H1 (cell line): Measurements from ENCODE around the gene P3H4. TPM values are rescaled to one million over a fixed set of nuclear protein-coding genes. Genes with fewer than 3 reads are reported as not detected.

ENCODE experiments used
- CTCF ChIA-PET: fragments of 300-600 bp; sonication (Branson Sonifier 250); formaldehyde crosslinking; loops from one replicate; lab custom pipeline; 2021; ENCODE audit not compliant: partially characterized antibody; lab: Charles Lee
- POLR2A ChIA-PET: fragments of 300-600 bp; sonication (Branson Sonifier 250); formaldehyde crosslinking; loops from one replicate; lab custom pipeline; 2021; ENCODE audit warnings: inconsistent platforms; ENCODE audit not compliant: partially characterized antibody; lab: Charles Lee
- DNase-seq, 2 experiments: peaks; one replicate each; pipeline versions ENCODE4 v3.0.0 to v3.0.0-alpha.2; 2010 to 2022; ENCODE audit warnings: low spot score in 2 of 2, low read depth in 1 of 2, mixed read lengths in 1 of 2
- FAIRE-seq: peaks from 2 replicates; lab custom pipeline; 2011; peaks lifted over from hg19 to GRCh38; lab: Jason Lieb, UNC
- H2AFZ ChIP-seq: 2 replicates; pipeline ENCODE4 v1.8.1; 2012; ENCODE audit warnings: low read length, inconsistent platforms
- H2AK5ac ChIP-seq: 2 replicates; pipeline ENCODE4 v1.6.1; 2013; ENCODE audit warnings: low read depth, low read length
- H2BK120ac ChIP-seq: replicated peaks from 2 replicates; pipeline ENCODE3; 2013; ENCODE audit warnings: low read depth, low read length, inconsistent platforms
- H2BK12ac ChIP-seq: 2 replicates; pipeline ENCODE4 v1.6.1; 2013; ENCODE audit warnings: low read depth, low read length
- H2BK15ac ChIP-seq: 2 replicates; pipeline ENCODE4 v1.6.1; 2013; ENCODE audit warnings: low read length
- H2BK20ac ChIP-seq: 2 replicates; pipeline ENCODE4 v1.6.1; 2013; ENCODE audit warnings: low read length
- H2BK5ac ChIP-seq: 2 replicates; pipeline ENCODE4 v1.6.1; 2013; ENCODE audit warnings: low read depth, low read length
- H3K14ac ChIP-seq: 2 replicates; pipeline ENCODE4 v1.6.1; 2013; ENCODE audit warnings: inconsistent platforms; ENCODE audit not compliant: insufficient read length
- H3K18ac ChIP-seq: 2 replicates; pipeline ENCODE4 v1.6.1; 2013; ENCODE audit warnings: low read length; ENCODE audit errors: extremely low read depth
- H3K23ac ChIP-seq: 2 replicates; pipeline ENCODE4 v1.6.1; 2013; ENCODE audit warnings: inconsistent platforms; ENCODE audit not compliant: insufficient read length
- H3K23me2 ChIP-seq: 2 replicates; pipeline ENCODE4 v1.6.1; 2013; ENCODE audit warnings: low read depth, low read length
- H3K27ac ChIP-seq: 2 replicates; pipeline ENCODE4 v1.6.1; 2011; ENCODE audit warnings: low read depth, low read length, inconsistent platforms
- H3K27me3 ChIP-seq, 4 experiments: replicated peaks in 1 of 4; 1 replicate in 1 of 4; 2 replicates in 3 of 4; pipeline versions ENCODE4 v1.6.1 to v1.8.1; 2011 to 2013; ENCODE audit warnings: low read length in 3 of 4, mild to moderate bottlenecking in 3 of 4, inconsistent platforms in 2 of 4, mixed read lengths in 2 of 4, moderate library complexity in 1 of 4; ENCODE audit not compliant: control insufficient read depth in 3 of 4, insufficient read depth in 3 of 4; ENCODE audit errors: extremely low read depth in 1 of 4
- H3K36me3 ChIP-seq, 4 experiments: 2 replicates each; pipeline versions ENCODE4 v1.6.1 to v1.8.1; 2011 to 2013; ENCODE audit warnings: mild to moderate bottlenecking in 4 of 4, low read length in 3 of 4, moderate library complexity in 2 of 4, control low read depth in 1 of 4, inconsistent platforms in 1 of 4; ENCODE audit not compliant: insufficient read depth in 4 of 4, control insufficient read depth in 2 of 4
- H3K4ac ChIP-seq: replicated peaks from 2 replicates; pipeline ENCODE3; 2013; ENCODE audit warnings: low read length, low read depth, mixed read lengths, inconsistent platforms; ENCODE audit not compliant: insufficient read length
- H3K4me1 ChIP-seq, 4 experiments: replicated peaks in 1 of 4; 1 replicate in 1 of 4; 2 replicates in 3 of 4; pipeline versions ENCODE4 v1.6.1 to v1.8.1; 2011 to 2013; ENCODE audit warnings: low read length in 3 of 4, inconsistent platforms in 2 of 4, mixed read lengths in 1 of 4; ENCODE audit not compliant: insufficient read depth in 4 of 4, control insufficient read depth in 3 of 4
- H3K4me2 ChIP-seq, 2 experiments: 2 replicates each; pipeline versions ENCODE4 v1.6.1 to v1.8.1; 2011 to 2013; ENCODE audit warnings: low read depth in 2 of 2, low read length in 2 of 2, control low read depth in 1 of 2, inconsistent platforms in 1 of 2, mild to moderate bottlenecking in 1 of 2; ENCODE audit not compliant: insufficient read depth in 1 of 2
- H3K4me3 ChIP-seq, 4 experiments: fragments of 200-600, 300-600 bp in 1 of 4; sonication (generic), shearing (Covaris generic), sonication (Bioruptor Twin) in 1 of 4; 2 replicates each; pipeline versions ENCODE4 v1.5.1 to v1.8.1; 2011 to 2016; ENCODE audit warnings: low read length in 4 of 4, low read depth in 3 of 4, control low read depth in 2 of 4, inconsistent platforms in 2 of 4, mild to moderate bottlenecking in 2 of 4, mixed read lengths in 1 of 4, moderate library complexity in 1 of 4; ENCODE audit not compliant: insufficient read depth in 2 of 4; ENCODE audit errors: extremely low read depth in 1 of 4
- H3K56ac ChIP-seq: replicated peaks from 2 replicates; pipeline ENCODE3; 2013; ENCODE audit warnings: low read depth, mild to moderate bottlenecking, mixed read lengths, low read length, inconsistent platforms; ENCODE audit not compliant: insufficient read length
- H3K79me1 ChIP-seq: 2 replicates; pipeline ENCODE4 v1.6.1; 2013; ENCODE audit warnings: low read depth, low read length, control low read depth
- H3K79me2 ChIP-seq, 2 experiments: 2 replicates each; pipeline versions ENCODE4 v1.6.1 to v1.8.1; 2012 to 2013; ENCODE audit warnings: low read length in 2 of 2, mild to moderate bottlenecking in 2 of 2, inconsistent platforms in 1 of 2; ENCODE audit not compliant: insufficient read depth in 2 of 2, control insufficient read depth in 1 of 2
- H3K9ac ChIP-seq, 4 experiments: replicated peaks in 1 of 4; 1 replicate in 1 of 4; 2 replicates in 3 of 4; pipeline versions ENCODE4 v1.6.1 to v1.8.1; 2011 to 2013; ENCODE audit warnings: low read depth in 3 of 4, low read length in 3 of 4, control low read depth in 2 of 4, mild to moderate bottlenecking in 2 of 4, moderate library complexity in 2 of 4, inconsistent platforms in 1 of 4; ENCODE audit errors: extremely low read depth in 1 of 4
- H3K9me3 ChIP-seq, 2 experiments: 2 replicates each; pipeline versions ENCODE4 v1.6.1 to v1.8.1; 2012 to 2013; ENCODE audit warnings: mild to moderate bottlenecking in 2 of 2, moderate library complexity in 2 of 2, control low read depth in 1 of 2, inconsistent platforms in 1 of 2, low read depth in 1 of 2, low read length in 1 of 2, mixed read lengths in 1 of 2; ENCODE audit not compliant: insufficient read depth in 2 of 2
- H4K20me1 ChIP-seq, 2 experiments: replicated peaks in 1 of 2; 2 replicates each; pipeline versions ENCODE3 to v1.8.1; 2011 to 2013; ENCODE audit warnings: inconsistent platforms in 2 of 2, low read length in 2 of 2, mild to moderate bottlenecking in 1 of 2; ENCODE audit not compliant: insufficient read depth in 2 of 2, control insufficient read depth in 1 of 2
- H4K5ac ChIP-seq: 2 replicates; pipeline ENCODE4 v1.6.1; 2013; ENCODE audit warnings: low read length, low read depth, mixed read lengths, inconsistent platforms; ENCODE audit not compliant: insufficient read length
- H4K8ac ChIP-seq: 2 replicates; pipeline ENCODE4 v1.8.0; 2013; ENCODE audit warnings: mild to moderate bottlenecking, moderate library complexity, low read length, inconsistent platforms; ENCODE audit not compliant: insufficient read depth; ENCODE audit errors: extremely low read depth
- H4K91ac ChIP-seq: replicated peaks from 2 replicates; pipeline ENCODE3; 2013; ENCODE audit warnings: low read length, mixed read lengths, inconsistent platforms; ENCODE audit not compliant: insufficient read length
- ASH2L ChIP-seq: fragments of 200-600, 300-600 bp; sonication (generic); IDR thresholded peaks from one replicate; pipeline ENCODE4 v1.7.1; 2017; ENCODE audit warnings: low read length
- EGR1 ChIP-seq: IDR thresholded peaks from 2 replicates; pipeline ENCODE4 v1.6.1; 2011; ENCODE audit warnings: low read depth, low read length, borderline replicate concordance
- EP300 ChIP-seq, 2 experiments: IDR thresholded peaks; 1 replicate in 1 of 2; 2 replicates in 1 of 2; pipeline ENCODE4 v1.6.1; 2011 to 2012; ENCODE audit warnings: low read depth in 2 of 2, low read length in 2 of 2, mild to moderate bottlenecking in 2 of 2, borderline replicate concordance in 1 of 2, inconsistent platforms in 1 of 2, moderate library complexity in 1 of 2
- FOSL1 ChIP-seq: IDR thresholded peaks from 2 replicates; pipeline ENCODE4 v1.6.1; 2011; ENCODE audit warnings: mild to moderate bottlenecking, low read depth, low read length, moderate library complexity; ENCODE audit not compliant: insufficient read depth
- GABPA ChIP-seq: IDR thresholded peaks from 2 replicates; pipeline ENCODE4 v1.6.1; 2011; ENCODE audit warnings: mild to moderate bottlenecking, low read length, moderate library complexity, borderline replicate concordance; ENCODE audit not compliant: insufficient read depth
- RBBP5 ChIP-seq: IDR thresholded peaks from 2 replicates; pipeline ENCODE4 v1.7.1; 2012; ENCODE audit warnings: low read depth, mild to moderate bottlenecking, inconsistent platforms, low read length, moderate library complexity, borderline replicate concordance
- SP1 ChIP-seq: IDR thresholded peaks from 2 replicates; pipeline ENCODE4 v1.6.1; 2011; ENCODE audit warnings: low read depth, low read length
- SP4 ChIP-seq: IDR thresholded peaks from 2 replicates; pipeline ENCODE4 v1.6.1; 2012; ENCODE audit warnings: low read length, inconsistent platforms
- TAF7 ChIP-seq: optimal IDR thresholded peaks from 2 replicates; pipeline ENCODE3; 2011; ENCODE audit warnings: low read depth, mild to moderate bottlenecking, inconsistent platforms, low read length, moderate library complexity, borderline replicate concordance
- WGBS, 2 experiments: shearing (Covaris generic) in 1 of 2; methylation state at CpG; one replicate each; pipeline versions ENCODE4 v1.1.6 to v1.1.7; 2013 to 2015; ENCODE audit warnings: low lambda C conversion rate in 2 of 2, mixed read lengths in 2 of 2, inconsistent platforms in 1 of 2, low coverage in 1 of 2, missing lambda C conversion rate in 1 of 2; ENCODE audit not compliant: insufficient replicate concordance in 2 of 2, insufficient coverage in 1 of 2, insufficient read length in 1 of 2; ENCODE audit errors: extremely low coverage in 1 of 2, missing lambda C conversion rate in 1 of 2; 5-methylcytosine and 5-hydroxymethylcytosine counted together
- polyA plus RNA-seq, 7 experiments: library from polyadenylated mRNA; depleted of rRNA in 3 of 7; stranded (reverse) in 5 of 7; unstranded in 2 of 7; fragments of >200 nt in 5 of 7; fragments of 200-250 nt in 2 of 7; gene quantifications; 1 replicate in 5 of 7; 2 replicates in 1 of 7; 4 replicates in 1 of 7; pipeline versions ENCODE4 v1.2.1 to v1.2.3, GENCODE V29; 2011 to 2013; ENCODE audit warnings: missing spikeins in 2 of 7, mixed read lengths in 2 of 7
- total RNA-seq: library from RNA; stranded (reverse); fragmentation: NEBNext Ultra II Directional; extraction: Animal tissue kit (Norgen Biotek cat#: 25700); gene quantifications from 2 replicates; pipeline ENCODE4 v1.2.1, GENCODE V29; 2021
- TF ChIP-seq, protein P1 (sequence below): IDR thresholded peaks from 2 replicates; pipeline ENCODE4 v1.6.1; 2012; ENCODE audit warnings: inconsistent platforms
- TF ChIP-seq, protein P2 (sequence below): IDR thresholded peaks from 2 replicates; pipeline ENCODE4 v1.6.1; 2012; ENCODE audit warnings: inconsistent platforms

The P3H4 gene
- total and polyA plus RNA-seq, 2 of the 8 experiments (the other 6 are each of a cell fraction or from before 2014, with no cell fraction given) = 23.4 to 26.7 TPM

DNA sequence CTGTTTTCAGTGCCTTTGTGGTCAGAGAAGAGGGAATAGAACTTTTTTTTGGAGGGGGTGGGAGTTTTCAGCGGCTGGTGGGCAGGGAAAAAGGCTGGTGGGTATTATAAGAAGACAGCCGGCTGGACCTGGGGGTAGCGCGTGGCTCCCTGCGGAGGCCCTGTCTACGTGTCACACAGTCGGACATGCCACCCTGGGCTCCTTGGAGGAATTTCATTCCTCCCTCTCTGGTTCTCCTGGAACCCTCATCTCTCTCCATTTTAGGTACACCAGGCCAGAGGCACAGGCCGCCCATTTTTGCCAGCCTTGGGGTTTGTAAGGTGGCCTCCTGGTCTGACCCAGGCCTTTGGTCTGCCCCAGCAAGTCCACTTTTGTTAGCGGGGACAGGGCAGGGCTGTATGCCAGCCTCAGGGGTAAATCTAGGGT is 2.0 kb upstream of the P3H4 start:
- Histone ChIP-seq H3K23ac (no peak overlapping the region), H4K20me1 (peaks cover 0 to 16% of the 10 kb centered on the region in 2 experiments), H2BK20ac (no peak overlapping the region), H3K56ac (no peak overlapping the region), H4K91ac (peak overlapping the region; percentile 83), H2AK5ac (0 out of 2 replicates have a peak overlapping the region, but pooled peaks have one; percentile 47), H3K4me3 (peak overlapping the region; percentile 70 to 94 (median 81)), H3K18ac (peak overlapping the region; percentile 36), H3K27ac (no peak overlapping the region), H2BK15ac (no peak overlapping the region; the same call in 1 of the 2 replicates), H4K8ac (no peak overlapping the region), H3K79me2 (peaks cover 0 to 35% of the 10 kb centered on the region in 2 experiments; a peak in 2 of 4 replicates), H4K5ac (peak overlapping the region; percentile 11), H2BK5ac (peak overlapping the region; percentile 91; the same call in 1 of the 2 replicates), H3K4me2 (peak overlapping the region; percentile 94 to 95), H3K9me3 (peaks cover 0 to 4% of the 10 kb centered on the region in 2 experiments; a peak in 1 of 4 replicates), H3K27me3 (peaks cover 0 to 6% (median 3%) of the 10 kb centered on the region in 4 experiments; a peak in 4 of 7 replicates), H3K9ac (peak overlapping the region in 3 of 4 experiments; percentile 41 to 66 (median 45); a peak in 5 of 7 replicates), H3K23me2 (peaks cover 21% of the 10 kb centered on the region), H3K4me1 (peaks cover 0 to 27% (median 9%) of the 10 kb centered on the region in 4 experiments; a peak in 6 of 7 replicates), H3K79me1 (peaks cover 16% of the 10 kb centered on the region), H2BK120ac (no peak overlapping the region), H2BK12ac (peak overlapping the region; percentile 80; the same call in 1 of the 2 replicates), H2AFZ (0 out of 2 replicates have a peak overlapping the region, but pooled peaks have one; percentile 6), H3K4ac (peak overlapping the region; percentile 47), H3K14ac (peak overlapping the region; percentile 37), H3K36me3 (peaks cover 2 to 6% (median 3%) of the 10 kb centered on the region in 4 experiments; a peak in 3 of 8 replicates)
- ChIA-PET CTCF (interaction anchor here (0.8 to 4.8 kb wide), 8 partner anchors 8 to 118 kb away, joined by 3 to 46 read pairs (median 10); partner anchors contain the start of gene JUP), POLR2A (interaction anchor here (0.9 to 4.2 kb wide), 13 partner anchors 8 to 123 kb away, joined by 4 to 40 read pairs (median 8); partner anchors contain the start of genes HAP1 and JUP)
- FAIRE-seq (no peak), DNase-seq (no peak)
- WGBS, 2 experiments = 27% methylated on average over 9 of the region's 9 CpGs; no CpG with 5 or more reads in 1 of the 2 experiments
- TF ChIP-seq SP1 = no peak
- TF ChIP-seq, protein P1, sequence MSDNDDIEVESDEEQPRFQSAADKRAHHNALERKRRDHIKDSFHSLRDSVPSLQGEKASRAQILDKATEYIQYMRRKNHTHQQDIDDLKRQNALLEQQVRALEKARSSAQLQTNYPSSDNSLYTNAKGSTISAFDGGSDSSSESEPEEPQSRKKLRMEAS = no peak
- no peak for TF ChIP-seq EP300 (IDR thresholded peaks at IDR 0.05; ENCODE audit: borderline replicate concordance in 1 of 2, low read depth in 2 of 2, low read length in 2 of 2)
- TF ChIP-seq GABPA = no peak
- TF ChIP-seq RBBP5 = no peak
- TF ChIP-seq EGR1 = no peak
- no peak for TF ChIP-seq FOSL1
- TF ChIP-seq, protein P2, sequence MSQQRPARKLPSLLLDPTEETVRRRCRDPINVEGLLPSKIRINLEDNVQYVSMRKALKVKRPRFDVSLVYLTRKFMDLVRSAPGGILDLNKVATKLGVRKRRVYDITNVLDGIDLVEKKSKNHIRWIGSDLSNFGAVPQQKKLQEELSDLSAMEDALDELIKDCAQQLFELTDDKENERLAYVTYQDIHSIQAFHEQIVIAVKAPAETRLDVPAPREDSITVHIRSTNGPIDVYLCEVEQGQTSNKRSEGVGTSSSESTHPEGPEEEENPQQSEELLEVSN = no peak
- no peak for TF ChIP-seq SP4
- no peak for TF ChIP-seq ASH2L
- no peak for TF ChIP-seq TAF7
